GM19025 (cell line): ENCODE measurements around the gene MYF5.

ENCODE experiments used
- ATAC-seq: cut with Tn5 transposase; IDR thresholded peaks from one replicate; pipeline ENCODE4 v1.9.1; 2021; ENCODE audit warnings: mild to moderate bottlenecking, low read depth, moderate library complexity; ENCODE audit not compliant: unreplicated experiment

Gene MYF5

GRCh38 chr12:80756875-80757274 lies 40.2 kb downstream of the MYF5 start:
- ATAC-seq, result no peak

GRCh38 chr12:80761838-80762237 lies 45.1 kb downstream of the MYF5 start:
- ATAC-seq, result no peak

- ATAC-seq, result no peak
Measured at GRCh38 chr12:80763874-80764273, 47.2 kb downstream of the MYF5 start.

GRCh38 chr12:80766210-80766609 lies 49.5 kb downstream of the MYF5 start:
- no peak for ATAC-seq

GRCh38 chr12:80766897-80767296 lies 50.2 kb downstream of the MYF5 start:
- peak; percentile 91 for ATAC-seq
